Fibroblast of skin of left quadriceps (primary cell): ENCODE data around the gene LSAMP.

Experiments
- DNase-seq, 2 experiments: peaks; one replicate each; pipeline ENCODE4 v3.0.0-alpha.2; 2013; ENCODE audit warnings: low read depth in 2 of 2

Gene LSAMP

DNA sequence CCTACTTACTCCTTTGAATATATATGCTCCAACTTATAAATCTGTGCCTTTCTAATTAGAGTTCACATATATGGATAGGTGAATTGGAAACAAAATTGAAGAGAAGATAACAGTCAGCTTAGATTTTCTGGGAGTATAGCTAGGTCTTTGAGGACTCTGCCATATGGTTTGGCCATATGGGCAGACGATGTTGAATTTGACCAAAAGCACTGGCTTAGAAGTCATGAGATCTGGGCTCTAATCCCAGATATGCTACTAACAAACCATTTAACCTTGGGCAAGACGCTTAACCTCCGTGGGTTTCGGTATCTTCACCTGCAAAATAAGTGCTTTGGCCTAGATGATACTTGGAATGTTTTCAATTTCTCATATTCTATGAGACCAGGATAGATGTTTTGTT, 154.1 kb downstream of the LSAMP start:
- no peak for DNase-seq

DNA sequence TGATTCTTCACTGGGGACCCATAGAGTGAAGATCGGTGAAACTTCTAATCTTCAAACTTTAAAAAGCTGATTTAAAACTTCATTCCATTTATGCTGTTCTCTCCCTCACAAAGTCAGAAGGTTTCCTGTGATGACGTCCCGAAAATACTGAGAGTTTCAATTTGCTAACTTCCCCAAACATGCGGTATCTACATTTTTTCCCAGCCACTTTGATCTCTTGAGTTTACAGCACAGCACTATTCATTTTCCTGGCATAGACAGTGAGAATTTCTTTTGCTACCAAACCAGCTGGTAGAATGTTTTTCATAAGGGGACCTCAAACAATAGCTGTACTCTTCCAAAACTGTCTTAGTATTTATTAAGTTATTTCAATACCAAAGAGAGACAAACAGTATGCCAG, 156.8 kb downstream of the LSAMP start:
- DNase-seq: peak in 1 of 2 experiments; percentile 6

DNA sequence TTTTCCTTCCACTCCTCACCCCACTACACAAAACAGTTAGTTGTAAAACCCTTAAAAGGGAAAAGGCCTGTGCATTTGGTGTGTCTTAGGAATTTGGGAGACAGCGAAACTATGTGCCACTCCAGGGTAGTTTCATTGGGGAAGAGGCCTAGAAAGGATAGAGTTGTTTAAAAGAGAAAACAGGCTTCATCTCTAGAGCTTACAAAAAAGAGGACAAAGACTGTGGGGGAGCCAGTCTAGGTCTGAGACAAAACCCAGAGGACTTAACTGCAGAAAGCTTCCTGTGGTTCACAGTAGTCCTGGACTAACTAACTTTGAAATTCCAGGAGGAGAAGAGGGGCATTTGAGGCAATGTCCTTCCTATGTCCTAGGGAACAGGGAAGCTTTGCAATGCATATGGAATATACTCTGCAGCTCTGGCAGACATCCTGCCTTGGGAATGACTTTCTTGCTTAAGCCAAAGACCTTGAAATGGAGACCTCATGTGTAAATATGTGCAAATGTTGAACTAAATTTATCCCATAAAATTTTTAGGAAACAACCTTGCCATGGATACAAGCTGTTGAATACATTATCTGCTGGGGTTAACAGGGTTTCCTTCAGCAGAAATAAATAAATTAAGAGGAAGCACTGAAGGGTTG, 159.4 kb downstream of the LSAMP start:
- no peak for DNase-seq

DNA sequence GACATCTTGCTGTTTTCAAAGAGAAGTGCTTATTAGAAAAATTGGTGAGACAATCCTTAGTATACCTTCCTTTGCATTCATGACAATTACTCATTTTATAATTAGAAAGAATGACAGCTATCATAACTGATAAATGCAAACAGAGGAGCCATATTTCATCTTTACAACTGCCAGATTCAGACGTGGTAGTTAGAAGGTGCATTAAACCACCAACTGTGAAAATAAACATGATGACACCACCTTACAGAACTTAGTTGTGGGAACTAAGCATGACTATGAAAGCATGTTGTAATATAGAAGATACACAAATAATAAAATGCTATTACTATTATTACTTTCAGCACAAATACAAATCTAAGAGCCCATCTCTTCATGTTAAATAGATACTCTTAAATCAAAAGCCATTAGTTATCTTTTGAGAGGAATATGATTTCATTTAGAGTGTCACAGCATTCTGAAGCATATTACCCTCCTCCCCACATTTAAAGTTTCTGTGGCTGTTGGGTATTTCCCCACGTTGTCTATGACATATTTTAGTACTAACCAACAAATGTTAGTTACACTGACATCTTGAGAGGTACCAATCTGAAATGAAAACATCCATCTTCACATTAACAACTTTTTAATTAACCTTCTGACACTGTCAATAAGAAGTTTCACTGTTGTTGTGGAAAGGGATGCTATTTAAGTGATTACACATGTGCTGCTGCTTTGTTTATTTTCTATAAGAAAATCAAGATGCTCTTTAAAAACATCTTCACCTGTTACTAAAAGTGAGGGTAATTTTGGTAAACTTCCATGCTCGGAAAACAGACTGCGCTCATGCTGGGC, 163.8 kb downstream of the LSAMP start:
- DNase-seq: no peak

DNA sequence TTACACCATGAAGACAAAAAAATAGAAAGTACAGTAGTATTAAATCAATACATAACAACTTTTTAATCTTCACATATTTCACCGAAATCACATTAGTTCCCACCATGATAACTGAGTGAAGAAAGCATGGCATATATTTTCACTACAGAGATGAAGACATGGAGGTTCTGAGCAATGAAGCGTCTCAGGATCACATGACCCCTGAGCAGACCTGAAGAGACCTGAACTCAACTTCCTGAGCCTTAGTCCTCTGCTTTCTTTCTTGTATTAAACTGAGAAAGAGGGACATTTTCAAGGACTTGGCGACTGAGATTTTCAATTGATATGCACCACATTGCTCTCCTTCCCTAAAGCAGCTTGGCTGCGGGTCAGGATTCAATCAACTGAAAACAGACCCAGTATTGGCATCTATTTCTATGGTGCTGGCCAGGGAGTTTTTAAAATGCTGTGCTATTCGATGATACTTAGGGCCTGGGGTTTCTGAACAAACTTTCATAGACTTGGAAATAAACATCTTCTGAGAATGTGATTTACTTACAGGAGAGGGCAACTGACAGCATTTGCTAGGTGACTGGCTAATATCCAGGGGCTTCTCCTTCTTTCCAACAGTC, 165.1 kb downstream of the LSAMP start:
- DNase-seq: no peak

DNA sequence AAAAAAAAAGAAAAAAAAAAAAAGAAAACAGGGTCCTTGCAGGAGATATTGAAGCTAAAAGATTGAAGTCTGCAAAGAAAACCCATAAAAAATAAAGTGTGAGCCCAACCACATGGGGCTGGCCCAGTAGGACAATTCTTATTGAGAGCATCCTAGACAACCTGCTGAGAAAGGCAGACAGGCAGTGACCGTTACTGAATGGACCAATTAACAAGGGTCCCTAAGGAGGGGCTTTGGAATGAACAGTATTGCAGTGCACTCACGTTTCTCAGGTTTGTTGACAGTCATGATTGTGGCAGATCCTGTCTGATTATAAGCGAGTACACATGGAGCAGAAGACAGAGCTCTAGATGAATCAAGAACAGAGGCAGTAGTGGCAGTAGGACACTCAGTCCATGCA, 168.6 kb downstream of the LSAMP start:
- no peak for DNase-seq

DNA sequence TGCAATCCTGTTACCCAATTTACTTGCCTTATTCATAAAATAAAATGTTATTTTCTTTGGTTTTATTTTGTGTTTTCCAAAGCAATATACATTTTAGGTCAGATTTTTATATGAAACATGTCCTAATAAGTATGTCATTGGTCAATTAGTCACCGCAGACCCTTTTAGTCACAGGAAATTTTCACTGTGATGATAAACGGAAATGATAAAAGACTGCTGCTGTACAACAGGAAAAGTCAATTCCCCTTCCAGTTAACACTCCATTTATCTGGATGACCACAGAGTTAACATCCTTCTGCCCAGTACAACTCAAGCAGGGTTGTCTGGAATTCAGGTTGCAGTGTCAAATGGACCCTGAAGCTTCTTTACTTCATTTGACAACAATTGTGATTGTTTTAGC, 175.2 kb downstream of the LSAMP start:
- DNase-seq: no peak

DNA sequence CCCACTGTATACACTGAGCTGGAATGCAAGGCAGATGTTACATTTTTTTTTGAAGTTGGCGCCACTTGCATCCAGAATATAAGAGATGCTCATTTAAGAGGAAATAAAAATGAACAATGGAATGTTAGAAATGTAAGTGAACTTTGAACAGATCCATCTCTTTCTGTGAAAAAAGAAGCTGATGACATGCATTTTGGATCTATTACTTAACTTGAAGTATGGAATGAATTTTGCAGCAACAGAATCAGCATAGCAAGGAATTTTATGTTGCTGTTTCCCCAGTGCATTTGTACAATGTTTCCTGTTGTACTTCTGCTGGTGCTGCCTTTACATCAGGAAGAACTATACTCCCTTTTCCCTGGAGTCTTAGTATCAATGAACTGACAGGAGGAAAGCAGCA, 178.2 kb downstream of the LSAMP start:
- no peak for DNase-seq

DNA sequence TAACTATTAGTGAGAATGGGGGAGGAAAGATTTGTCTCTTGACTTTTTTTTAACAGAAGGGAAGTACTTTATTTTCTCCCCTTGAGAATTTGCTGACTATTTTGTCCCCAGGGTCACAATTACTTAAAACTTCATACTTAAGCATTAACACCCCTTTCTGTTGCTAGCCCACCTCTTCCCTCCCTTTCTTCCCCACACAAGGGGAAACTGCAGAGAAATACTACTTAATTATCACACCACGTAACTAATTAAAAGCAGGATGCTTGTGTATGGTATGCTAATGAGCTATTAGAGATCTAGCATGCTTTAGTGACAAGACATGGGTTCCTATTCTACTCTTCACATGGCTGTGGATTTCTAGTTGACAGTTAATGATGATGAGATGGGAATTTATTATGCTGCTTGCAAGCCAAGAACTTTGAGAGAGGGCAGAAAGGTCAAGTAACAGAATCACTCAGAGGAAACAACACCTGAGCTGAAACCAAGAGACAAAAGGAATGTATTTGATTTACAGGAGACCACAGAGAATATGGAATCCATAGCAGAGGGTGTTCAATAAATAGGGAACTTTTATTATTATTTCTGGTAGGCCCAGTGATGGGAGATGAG, 179.2 kb downstream of the LSAMP start:
- DNase-seq: no peak

DNA sequence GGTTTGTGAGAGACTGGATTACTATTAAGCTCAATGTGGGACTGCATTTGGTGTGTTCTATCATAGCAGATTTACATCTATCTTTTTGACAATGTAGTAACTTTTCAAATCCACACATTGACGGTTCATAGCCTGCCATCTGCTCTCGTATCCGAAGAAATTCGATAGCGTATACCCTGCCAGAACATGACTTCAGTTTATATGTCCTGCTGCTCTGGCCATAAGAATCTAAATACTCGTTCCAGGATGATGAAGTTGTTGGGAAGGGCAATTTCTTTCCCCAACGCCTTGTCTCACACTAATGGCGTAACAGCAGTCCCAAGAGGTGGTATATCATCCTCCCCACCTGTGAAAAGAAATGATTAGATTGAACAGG, 180.0 kb downstream of the LSAMP start:
- no peak for DNase-seq

DNA sequence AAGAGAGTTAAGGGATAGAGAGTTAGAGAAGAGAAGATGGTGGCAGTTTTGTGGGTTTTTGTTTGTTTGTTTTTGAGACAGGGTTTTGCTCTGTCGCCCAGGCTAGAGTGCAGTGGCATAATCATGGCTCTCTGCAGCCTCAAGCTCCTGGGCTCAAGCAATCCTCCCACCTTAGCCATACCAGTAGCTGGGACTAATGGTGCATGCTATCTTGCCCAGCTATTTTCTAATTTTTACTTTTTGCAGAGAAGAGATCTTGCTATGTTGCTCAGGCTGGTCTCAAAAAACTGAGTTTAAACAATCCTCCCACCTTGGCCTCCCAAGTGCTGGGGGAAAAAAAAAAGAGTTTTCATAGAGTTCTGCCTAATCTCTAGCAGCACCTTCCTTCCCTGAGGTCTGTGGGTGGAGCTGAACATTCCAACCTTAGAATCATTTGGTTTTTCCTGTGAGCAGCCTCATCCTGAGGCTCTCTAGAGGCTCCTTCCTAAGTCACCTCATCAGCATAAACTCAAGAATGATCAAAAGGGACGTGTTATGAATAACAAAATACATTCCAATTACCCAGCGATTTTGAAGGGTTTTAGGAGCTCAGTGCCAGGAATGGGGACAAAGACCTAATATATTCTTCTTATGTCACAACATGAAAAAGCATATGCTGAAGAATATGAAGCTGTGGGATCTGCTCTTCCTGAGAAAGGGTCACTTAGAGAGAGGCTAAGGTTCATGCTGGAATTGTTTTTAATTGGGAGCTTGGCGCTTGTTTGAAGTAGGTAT, 180.6 kb downstream of the LSAMP start:
- DNase-seq: no peak

DNA sequence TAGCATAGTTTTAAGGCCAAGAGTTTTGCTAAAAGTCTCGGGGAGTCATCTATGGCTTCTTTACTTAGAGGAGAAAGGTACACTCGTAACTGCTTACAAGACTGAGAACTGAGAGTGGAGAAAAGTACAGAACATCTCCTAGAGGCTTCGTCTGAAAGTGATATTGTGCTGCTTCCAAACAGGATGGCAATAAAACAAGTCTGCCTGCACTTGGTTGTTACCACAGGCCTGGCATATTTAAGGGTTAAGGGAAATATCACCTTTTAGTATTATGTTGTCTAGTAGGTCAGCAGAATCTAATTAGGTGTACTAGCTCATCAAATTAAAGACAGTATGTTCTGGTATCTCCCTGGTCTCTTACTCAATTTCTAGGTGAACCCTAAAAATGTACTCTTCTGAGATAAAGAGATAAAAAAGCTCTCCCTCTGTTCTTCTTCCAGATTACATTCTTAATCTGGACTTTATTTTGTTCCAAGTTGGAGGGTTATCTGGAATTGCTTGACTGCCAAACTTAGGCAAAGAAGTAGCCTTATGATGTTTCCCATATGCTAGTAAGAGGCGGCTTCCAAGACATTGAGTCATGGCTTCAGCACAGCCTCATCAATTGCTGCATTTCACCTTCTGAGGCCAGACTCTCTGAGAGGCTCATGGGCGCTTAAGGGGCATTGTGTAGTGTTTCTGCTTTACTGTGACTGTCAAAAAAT, 181.3 kb downstream of the LSAMP start:
- peak; percentile 54 to 57 for DNase-seq

DNA sequence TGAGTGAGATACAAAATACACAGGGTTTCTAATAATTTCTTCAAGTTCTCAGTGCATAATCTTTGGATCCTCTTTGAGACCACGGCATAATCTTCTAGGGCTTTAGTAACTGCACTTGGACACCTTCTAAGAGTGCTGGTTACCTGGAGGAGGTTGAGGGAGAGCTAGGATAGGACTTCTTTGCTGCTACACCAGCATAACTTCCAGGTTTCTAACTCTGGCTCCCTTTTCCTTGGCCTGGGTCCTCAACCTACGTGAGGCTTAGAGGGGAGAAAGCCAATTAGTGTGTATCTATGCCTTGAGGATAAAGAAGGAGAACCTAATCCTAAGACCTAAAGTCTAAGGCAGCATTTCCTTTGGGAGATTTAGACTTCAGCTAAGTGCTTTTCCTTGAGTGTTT, 184.8 kb downstream of the LSAMP start:
- DNase-seq: no peak

DNA sequence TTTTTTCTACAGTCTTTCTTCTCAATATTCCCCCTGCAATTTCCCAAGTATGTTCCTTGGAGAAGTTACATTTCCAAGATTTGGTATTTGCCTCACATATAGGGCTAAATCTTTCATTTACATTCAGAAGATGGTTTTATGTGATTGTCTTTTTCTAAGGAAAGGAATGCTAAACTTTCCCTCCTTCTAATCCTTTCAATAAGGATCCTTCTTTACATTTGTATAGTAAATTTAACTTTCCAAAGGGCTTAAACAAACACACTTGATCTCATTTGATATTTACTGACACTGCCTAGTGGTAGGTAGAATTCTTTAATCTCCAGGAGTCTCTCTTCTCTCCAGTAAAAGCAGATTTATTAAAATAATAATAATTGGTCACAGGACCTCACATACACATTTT, 185.3 kb downstream of the LSAMP start:
- no peak for DNase-seq

DNA sequence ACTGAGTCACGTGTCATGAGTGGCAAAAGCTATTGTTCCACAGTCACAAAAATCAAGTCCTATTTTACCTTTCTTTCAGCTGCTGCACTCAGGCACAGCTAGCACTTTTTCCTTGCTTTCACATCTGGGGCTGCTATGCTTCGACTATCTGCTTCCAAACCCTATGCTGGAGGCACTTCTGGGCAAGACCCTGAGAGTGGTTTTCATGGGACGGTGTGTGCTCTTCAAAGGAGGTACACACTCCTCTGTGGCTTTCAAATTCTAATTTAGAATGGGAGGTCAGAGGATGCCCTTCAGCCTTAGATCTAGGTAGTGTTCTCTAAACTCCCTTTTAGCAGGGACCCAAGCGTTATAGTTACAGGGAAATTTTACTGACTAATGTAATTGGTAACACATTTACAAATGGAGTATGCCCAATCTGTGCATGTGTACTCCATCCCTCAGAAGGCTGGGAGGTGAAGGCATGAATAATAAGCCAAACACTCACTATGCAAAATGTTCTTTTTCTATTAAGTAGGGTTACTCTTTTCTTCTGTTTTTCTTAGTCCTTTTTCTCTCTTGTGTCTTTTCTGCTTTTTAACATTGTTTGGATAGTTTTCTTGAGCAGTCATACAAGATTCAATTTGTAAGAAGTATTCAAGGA, 188.3 kb downstream of the LSAMP start:
- DNase-seq: peak; percentile 46 to 53

DNA sequence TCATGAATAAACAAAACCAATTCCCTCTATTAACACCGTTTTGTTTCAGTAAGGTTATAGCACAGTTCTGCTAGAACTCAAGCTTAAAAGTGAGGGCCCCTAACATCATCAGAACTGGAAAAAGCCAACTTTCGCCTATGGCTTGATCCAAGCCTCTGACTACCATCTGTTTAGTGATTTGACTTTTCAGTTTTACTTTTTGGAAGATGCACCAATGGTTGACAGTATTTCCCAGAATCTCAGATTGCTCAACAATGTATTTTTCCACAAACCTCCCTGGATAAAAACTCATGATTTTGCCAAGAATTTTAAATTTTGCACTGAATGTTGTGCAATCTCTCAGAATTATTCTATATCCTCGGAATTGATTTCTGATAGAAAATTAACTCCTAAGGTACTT, 190.7 kb downstream of the LSAMP start:
- no peak for DNase-seq

DNA sequence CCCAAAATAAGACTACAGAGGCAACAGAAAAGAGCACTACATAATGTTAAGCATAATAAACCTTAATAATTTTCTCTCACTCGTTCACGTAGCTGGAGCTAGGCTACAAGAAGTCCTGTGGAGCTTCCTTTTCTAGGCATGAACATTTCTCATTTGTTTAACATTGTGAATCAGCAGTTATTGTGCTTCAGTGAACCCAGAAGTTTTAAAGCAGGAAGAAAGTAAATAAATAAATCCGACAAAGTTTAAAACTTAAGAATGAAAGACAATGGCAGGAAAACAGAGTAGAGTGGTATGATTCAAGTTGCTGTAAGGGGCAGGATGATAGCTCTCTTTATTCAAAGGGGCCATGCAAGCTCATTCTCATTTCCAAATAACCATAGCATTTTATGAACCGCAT, 191.8 kb downstream of the LSAMP start:
- DNase-seq: no peak

DNA sequence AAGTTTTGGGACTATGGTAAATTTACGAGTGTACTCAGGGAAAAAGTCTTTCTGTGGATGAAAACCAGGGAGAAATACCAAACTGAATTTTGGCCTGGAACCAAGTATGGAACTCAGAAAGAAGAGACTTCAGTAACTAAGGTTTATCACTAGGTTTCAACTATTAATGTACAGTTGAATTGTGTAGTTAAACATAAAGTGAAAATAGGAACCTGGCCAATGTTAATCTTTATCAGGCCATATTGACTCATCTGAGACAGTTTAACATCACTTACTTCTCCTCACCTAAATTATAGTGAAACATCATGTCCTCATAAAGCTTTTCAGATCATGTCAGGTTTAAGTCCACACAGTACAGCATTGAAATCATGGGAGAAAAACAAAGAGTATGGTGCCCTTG, 197.7 kb downstream of the LSAMP start:
- no peak for DNase-seq

DNA sequence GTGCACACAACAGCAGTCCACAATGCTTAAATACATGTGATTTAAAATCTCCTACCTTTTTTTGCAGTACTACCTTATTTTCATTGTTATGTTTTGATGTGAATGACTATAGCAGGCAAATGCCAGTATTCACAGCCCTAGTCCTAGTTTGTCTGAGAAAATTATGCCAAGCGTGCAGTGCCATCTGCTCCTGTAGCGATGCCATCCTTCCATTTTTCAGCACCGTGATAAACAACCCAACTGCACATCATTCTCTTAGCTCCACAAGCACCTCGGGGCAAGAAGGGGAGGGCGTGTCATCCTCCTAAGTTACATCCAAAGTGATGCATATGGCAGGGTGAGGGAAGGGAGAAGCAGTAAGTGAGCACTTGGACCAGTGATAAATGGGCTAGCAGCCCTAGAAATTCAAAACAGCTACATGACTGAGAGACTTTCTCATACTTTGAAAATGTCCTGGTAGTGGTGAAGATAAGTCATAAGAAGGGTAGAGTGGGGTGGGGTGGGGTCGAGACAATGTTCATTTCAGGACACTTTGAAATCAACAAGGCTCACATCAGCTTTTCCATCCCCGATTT, 198.8 kb downstream of the LSAMP start:
- DNase-seq: no peak

DNA sequence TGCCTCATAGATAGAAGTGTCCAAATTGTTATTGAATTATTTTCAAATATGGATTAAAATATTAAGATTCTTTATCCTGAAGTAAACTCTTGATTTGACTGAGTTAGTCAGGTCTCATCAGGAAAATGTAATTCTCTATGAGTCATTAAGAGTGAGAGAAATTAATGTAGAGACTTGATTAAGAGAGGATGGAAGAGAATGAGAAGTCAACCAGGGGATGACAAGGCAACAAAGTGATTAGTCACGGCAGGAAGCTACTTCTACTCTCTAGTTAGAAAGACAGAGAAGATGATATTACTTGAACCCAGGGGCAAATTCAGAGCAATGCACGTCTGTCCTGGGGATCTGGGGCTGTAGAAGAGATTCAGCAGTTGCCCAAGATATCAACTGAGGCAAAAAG, 202.5 kb downstream of the LSAMP start:
- DNase-seq: no peak
